Body of pancreas (tissue), 4 donors: ENCODE data around the gene NECAP2. TPM values are rescaled to one million over a fixed set of nuclear protein-coding genes. Genes with fewer than 3 reads are reported as not detected.
"Not testable (repeated sequence)": the region's sequence is repeated elsewhere in the genome, so short reads cannot be mapped to it uniquely, and the experiment has no call there.

Experiments used
- ATAC-seq: fragments of 150-250 bp; one replicate; pipeline ENCODE4 v1.9.1; 2016
- DNase-seq, 4 donors: peaks; one replicate each; pipeline ENCODE4 v3.0.0-alpha.2; 2019
- H3K27ac ChIP-seq, 4 donors: fragments of 200-600 bp; sonication (generic); 1 replicate in 3 of 4; 2 replicates in 1 of 4; pipeline versions ENCODE4 v1.5.1 to v1.6.1; 2016 to 2019; ENCODE audit warnings: mild to moderate bottlenecking in 1 of 4, mixed read lengths in 1 of 4, moderate library complexity in 1 of 4
- H3K27me3 ChIP-seq, 2 donors: fragments of 200-600 bp; sonication (generic); one replicate each; pipeline ENCODE4 v1.6.0; 2016; ENCODE audit warnings: mild to moderate bottlenecking in 1 of 2
- H3K36me3 ChIP-seq, 2 donors: fragments of 200-600 bp; sonication (generic); replicated peaks in 1 of 2; 2 replicates each; pipeline ENCODE4 v1.5.1; 2016; ENCODE audit warnings: low read depth in 2 of 2; ENCODE audit not compliant: insufficient read depth in 1 of 2
- H3K4me1 ChIP-seq: fragments of 200-600 bp; sonication (generic); one replicate; pipeline ENCODE4 v1.6.0; 2016
- H3K4me3 ChIP-seq, 2 donors: fragments of 200-600 bp; sonication (generic); 1 replicate in 1 of 2; 2 replicates in 1 of 2; pipeline ENCODE4 v1.5.1; 2016 to 2019
- H3K9me3 ChIP-seq, 3 donors: fragments of 200-600 bp; sonication (generic); 1 replicate in 2 of 3; 2 replicates in 1 of 3; pipeline ENCODE4 v1.5.1; 2016
- CTCF ChIP-seq, 7 experiments: fragments of 450-650 bp in 4 of 7; fragments of 200-600 bp in 3 of 7; sonication (generic) in 3 of 7; IDR thresholded peaks; one replicate each; pipeline ENCODE4 v1.5.1; 2016 to 2019; ENCODE audit warnings: antibody characterized with exemption in 7 of 7
- POLR2A ChIP-seq, 3 donors: fragments of 450-650 bp; IDR thresholded peaks; one replicate each; pipeline ENCODE4 v1.6.1; 2016; ENCODE audit warnings: antibody characterized with exemption in 3 of 3, mild to moderate bottlenecking in 2 of 3
- WGBS, 2 donors: methylation state at CpG; one replicate each; pipeline ENCODE4 v1.1.5; 2017; 5-methylcytosine and 5-hydroxymethylcytosine counted together
- intact Hi-C: fragments of 100-400 bp; cut with DNase I; formaldehyde crosslinking; loops from one replicate; pipeline ENCODE4 v1.15.1; 2023
- total RNA-seq, 2 donors: library from RNA; depleted of rRNA; stranded (reverse); fragments of >200 nt; gene quantifications; one replicate each; pipeline ENCODE4 v1.1.0, GENCODE V29; 2016

The NECAP2 gene
- total RNA-seq, 2 donors from 2014 or later: 28.3 to 31.9 TPM

- peaks cover 2% of the 10 kb centered on the region for H3K4me1 ChIP-seq
- 68 to 78% methylated on average over 2 of the region's 2 CpGs for WGBS, 2 donors
- DNase-seq: no peak
- TF ChIP-seq POLR2A (IDR thresholded peaks at IDR 0.05) (no peak), CTCF (IDR thresholded peaks at IDR 0.05) (no peak)
- intact Hi-C loops: no loop called here
- H3K9me3 ChIP-seq: no peaks in the 10 kb centered on the region
- no peak overlapping the region for H3K27ac ChIP-seq
- H3K27me3 ChIP-seq: no peaks in the 10 kb centered on the region
- no peak for ATAC-seq
- no peaks in the 10 kb centered on the region for H3K36me3 ChIP-seq
- no peak overlapping the region for H3K4me3 ChIP-seq
These were observed 63.0 kb downstream of the NECAP2 start for GRCh38 chr1:16503494-16503893.

GRCh38 chr1:16505870-16506269 lies 65.3 kb downstream of the NECAP2 start:
- H3K9me3 ChIP-seq, H3K36me3 ChIP-seq, H3K4me1 ChIP-seq, H3K27me3 ChIP-seq, H3K27ac ChIP-seq, DNase-seq, ATAC-seq, H3K4me3 ChIP-seq, intact Hi-C loops: not testable (repeated sequence)
- 85 to 89% methylated on average over 2 of the region's 2 CpGs for WGBS, 2 donors

- H3K4me1 ChIP-seq, H3K9me3 ChIP-seq, H3K27me3 ChIP-seq, H3K36me3 ChIP-seq, intact Hi-C loops, DNase-seq, ATAC-seq, H3K27ac ChIP-seq, H3K4me3 ChIP-seq: not testable (repeated sequence)
- WGBS, 2 donors: 70 to 73% methylated on average over 15 of the region's 15 CpGs
These were observed 66.0 kb downstream of the NECAP2 start for GRCh38 chr1:16506364-16507136.

- H3K27ac ChIP-seq, intact Hi-C loops, H3K27me3 ChIP-seq, H3K36me3 ChIP-seq, H3K4me3 ChIP-seq, ATAC-seq, H3K4me1 ChIP-seq, H3K9me3 ChIP-seq: not testable (repeated sequence)
- peak in 1 of 4 donors; percentile 48 for DNase-seq
- WGBS, 2 donors: 81 to 83% methylated on average over 8 of the region's 8 CpGs
These were observed 68.4 kb downstream of the NECAP2 start for GRCh38 chr1:16508861-16509445.

Other genes with a start within 250 kb of the NECAP2 start
- 10 to 100 TPM; 15.3 to 31.3 TPM for gene ARHGEF19, start 228.1 kb upstream of the NECAP2 start, total RNA-seq
- gene CPLANE2, start 203.5 kb upstream of the NECAP2 start, total RNA-seq: 1 to 10 TPM; 3.6 TPM
- 10 to 100 TPM; 11.9 to 33.6 TPM for gene FBXO42, start 88.2 kb upstream of the NECAP2 start, total RNA-seq
- gene SZRD1, start 73.5 kb upstream of the NECAP2 start, total RNA-seq: 10 to 100 TPM; 26.4 to 29.8 TPM
- gene SPATA21, start 3.3 kb upstream of the NECAP2 start, total RNA-seq: not detected
- gene RNU1-1, start 73.6 kb downstream of the NECAP2 start, total RNA-seq: over 10,000 TPM in 1 of 2 donors, under 1 TPM in 1; under 0.01 to 15,479 TPM
- gene NBPF1, start 172.8 kb downstream of the NECAP2 start, total RNA-seq: 10 to 100 TPM; 22.3 to 41.5 TPM
- gene RNU1-3, start 226.2 kb downstream of the NECAP2 start, total RNA-seq: over 10,000 TPM in 1 of 2 donors, under 1 TPM in 1; under 0.01 to 15,479 TPM